Stimulated activated CD8-positive, alpha-beta memory T cell treated with anti-CD3 and anti-CD28 coated beads, Interleukin-7, amount 100 ng/mL, for 48 hours (primary cell): Measurements from ENCODE around the gene RUFY1.
A peak's percentile ranks its signal among the peaks of the same experiment; 100 is the strongest.

Experiments used
- DNase-seq, 2 donors: peaks; one replicate each; pipeline ENCODE4 v3.0.0-alpha.2; 2020; ENCODE audit warnings: low read depth in 1 of 2; ENCODE audit errors: extremely low read depth in 1 of 2

The RUFY1 gene

DNA sequence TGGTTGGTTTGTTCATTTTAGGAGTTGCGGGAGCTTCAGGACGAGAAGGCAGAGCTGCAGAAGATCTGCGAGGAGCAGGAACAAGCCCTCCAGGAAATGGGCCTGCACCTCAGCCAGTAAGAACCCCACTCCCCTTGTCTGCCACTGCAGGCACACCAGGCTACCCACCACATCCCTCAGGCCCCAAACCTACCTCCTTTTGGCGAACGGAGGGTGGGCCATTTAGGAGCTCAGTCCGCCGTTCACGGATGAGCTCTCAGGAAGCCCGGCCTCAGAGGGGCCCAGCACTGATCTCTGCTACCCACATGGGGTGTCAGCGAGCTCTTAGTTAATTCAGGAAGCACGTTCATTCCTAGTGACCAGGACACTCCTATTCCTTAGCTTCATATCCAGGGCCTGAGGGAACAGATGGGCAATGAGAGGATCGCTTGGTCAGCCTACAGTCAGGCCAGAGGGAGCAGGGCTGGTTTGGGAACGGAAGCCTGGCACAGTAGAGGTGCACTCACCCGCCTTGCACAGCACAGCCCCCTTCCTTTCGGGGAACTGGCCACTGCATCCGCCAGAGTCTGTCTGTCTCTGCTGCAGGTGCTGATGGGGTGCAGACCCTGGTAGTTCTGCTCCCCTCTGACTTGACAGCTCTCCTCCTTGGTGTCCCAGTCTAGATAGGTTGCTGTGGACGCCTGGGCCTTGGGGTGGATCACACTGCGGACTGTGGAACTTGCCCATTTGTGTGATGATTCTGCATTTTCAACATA lies 51.7 kb downstream of the RUFY1 start:
- no peak for DNase-seq

GRCh38 chr5:179603308-179603707 lies 53.0 kb downstream of the RUFY1 start:
- DNase-seq: no peak

- no peak for DNase-seq
These were observed 54.9 kb downstream of the RUFY1 start for GRCh38 chr5:179605026-179605833.

- DNase-seq: no peak
These were observed 55.9 kb downstream of the RUFY1 start for GRCh38 chr5:179606071-179606909.

DNA sequence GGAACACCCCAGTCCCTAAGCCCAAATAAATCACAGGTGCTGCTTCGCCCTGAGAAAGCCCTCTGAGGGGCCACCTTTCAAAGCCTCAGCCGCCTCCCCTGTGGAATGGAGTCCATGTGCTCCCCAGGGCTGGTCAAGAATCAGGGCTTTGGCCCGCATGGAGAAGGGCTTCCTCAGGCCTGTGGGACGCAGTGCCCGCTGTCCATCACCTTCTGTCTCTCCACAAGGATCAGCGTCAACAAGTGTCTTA lies 56.5 kb downstream of the RUFY1 start:
- no peak for DNase-seq

DNA sequence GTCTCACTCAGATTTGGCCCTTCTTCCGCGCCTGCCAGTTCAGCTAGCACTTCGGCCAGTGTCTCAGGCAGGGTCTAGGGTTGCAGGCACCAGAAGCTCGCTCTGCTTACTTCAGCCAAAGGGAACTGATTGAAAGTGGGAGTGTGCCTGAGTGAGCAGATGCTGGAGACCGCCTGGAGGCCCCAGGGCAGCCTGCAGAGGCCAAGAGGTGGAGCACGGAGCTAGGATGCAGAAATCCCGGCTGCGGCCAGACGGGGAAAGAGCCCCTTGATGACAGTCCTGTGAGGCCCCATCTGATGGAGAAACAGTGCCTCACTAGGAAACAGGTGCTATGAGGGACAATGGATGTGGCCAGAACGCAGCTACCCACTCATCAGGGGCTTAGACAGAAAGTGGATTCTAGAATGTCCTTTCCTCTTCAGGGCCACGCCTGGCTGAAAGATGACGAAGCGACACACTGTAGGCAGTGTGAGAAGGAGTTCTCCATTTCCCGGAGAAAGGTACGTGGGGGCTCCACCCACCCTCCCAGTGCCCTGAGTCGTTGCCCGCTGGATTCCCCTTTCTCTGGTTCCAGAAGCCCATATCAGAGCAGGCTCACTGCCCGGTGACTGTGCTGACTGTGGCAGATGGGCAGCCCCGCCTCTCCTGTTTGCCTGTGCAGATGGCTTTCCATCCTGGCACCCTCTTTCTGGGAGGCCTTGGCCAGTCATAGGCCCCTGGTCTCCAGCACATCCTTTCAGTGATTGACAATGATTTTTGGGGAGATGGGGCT lies 57.0 kb downstream of the RUFY1 start:
- DNase-seq: no peak

DNA sequence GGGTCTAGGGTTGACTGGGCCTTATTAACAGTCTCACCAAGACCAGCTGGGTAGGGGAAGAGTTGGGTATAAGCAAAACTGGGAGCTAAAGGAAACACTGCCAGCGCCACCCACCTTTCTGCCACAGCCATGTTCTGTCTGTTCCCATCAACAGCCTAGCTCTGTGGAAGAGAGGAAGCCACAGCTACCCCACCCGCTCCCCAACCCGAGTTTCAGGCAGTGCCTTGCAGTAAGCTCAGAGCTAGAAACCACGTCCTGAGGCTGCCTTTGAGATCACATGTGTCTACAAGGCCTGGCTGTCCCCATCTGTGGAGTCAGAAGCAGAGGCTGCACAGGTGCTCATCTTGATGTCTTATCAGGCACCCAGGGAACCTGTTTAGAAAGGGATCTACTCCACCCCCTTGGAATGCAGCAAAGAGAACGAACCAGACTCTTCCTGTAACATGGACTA lies 57.8 kb downstream of the RUFY1 start:
- peak in 1 of 2 donors; percentile 19 for DNase-seq

DNA sequence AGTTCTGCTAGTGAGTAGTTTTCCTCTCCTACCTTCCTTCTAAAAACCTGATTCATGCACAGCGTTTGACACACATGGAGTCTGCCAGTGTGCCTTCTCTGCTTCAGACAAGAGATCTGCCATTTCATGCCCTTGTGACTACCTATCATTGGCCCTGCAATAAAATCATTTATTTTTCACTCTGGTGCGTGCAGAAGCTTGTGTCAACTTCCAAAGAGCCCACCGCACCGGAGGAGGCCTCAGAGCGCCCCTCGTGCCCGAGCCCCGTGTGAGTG lies 59.4 kb downstream of the RUFY1 start:
- DNase-seq: no peak

GRCh38 chr5:179610109-179610902 lies 60.0 kb downstream of the RUFY1 start:
- DNase-seq: no peak

DNA sequence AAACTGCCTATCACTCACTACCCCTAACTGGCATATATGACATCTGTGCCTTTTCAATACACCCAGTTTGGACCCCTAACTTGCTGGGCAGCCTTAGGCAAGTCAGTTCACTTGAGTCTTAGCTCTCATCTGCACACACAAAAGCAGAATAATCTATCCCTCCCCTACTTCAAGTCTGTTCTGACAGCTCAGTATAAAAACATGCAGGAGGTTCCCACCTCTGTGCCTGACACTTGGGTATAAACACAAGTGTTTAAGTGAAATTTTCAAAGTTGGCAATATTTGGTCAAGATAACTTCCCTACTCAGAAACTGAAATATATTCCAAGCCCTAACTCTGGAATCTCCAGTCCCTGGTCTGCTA lies 60.5 kb downstream of the RUFY1 start:
- no peak for DNase-seq

DNA sequence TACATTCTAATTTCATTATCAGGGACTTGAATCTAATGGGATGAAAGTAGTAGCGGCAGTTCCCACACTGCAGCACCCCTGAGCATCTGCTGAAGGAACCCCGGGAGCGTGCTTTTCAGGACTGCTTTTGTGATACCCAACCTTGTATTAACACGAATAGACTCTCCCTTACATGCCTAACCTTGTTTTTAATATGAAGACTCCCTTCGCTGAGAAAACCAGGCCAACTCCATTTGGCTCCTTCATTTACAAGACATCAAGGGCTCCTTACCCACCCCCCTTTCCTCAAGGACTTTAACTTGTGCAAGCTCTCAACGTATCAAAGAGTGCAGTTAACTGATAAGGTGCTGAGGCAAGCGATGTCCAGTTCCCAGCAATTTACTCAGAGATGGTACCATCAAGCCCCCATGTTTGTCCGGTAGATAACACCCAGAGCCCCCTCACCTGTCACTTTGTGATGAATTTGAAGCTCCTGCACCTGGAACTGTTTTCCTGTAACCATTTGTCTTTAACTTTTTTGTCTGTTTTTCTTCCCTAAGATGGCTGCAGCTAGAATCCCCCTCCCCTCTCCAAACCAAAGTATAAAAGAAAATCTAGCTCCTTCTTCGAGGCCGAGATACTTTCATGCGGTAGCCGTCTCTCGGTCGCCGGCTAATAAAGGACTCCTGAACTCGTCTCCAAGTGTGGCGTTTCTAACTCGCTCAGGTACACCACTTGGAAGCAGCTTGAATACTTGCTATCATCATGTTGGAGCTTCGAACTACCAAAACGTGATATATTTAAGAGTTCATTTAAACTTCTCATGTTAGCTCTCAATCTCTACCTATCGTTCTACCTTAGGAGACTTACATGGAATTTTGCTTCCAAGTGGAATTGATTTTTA lies 62.5 kb downstream of the RUFY1 start:
- DNase-seq: no peak

DNA sequence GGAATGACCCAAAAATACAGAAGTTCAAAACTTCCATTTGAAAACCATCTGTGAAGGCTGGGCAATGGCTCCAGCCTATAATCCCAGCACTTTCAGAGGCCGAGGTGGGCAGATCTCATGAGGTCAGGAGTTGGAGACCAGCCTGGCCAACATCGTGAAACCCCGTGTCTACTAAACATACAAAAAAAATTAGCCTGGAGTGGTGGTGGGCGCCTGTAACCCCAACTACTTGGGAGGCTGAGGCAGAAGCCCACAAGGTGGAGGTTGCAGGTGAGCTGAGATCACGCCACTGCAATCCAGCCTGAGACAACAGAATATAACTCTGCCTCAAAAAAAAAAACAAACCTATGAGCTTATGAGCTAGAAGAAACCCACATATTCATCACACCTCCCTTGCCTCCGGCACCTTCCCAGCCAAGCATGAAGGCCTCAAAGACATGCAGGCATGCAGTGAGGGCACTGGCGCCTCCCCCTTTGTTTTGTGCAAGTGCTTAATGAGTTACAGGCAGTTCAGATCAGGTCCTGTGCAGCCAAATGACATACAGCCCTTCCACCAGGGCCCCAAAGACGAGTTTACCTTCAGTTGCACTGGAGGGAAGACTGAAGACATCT lies 63.2 kb downstream of the RUFY1 start:
- DNase-seq: no peak

GRCh38 chr5:179614745-179615144 lies 64.4 kb downstream of the RUFY1 start:
- no peak for DNase-seq

- no peak for DNase-seq
These were observed 64.8 kb downstream of the RUFY1 start for GRCh38 chr5:179615203-179615602.

DNA sequence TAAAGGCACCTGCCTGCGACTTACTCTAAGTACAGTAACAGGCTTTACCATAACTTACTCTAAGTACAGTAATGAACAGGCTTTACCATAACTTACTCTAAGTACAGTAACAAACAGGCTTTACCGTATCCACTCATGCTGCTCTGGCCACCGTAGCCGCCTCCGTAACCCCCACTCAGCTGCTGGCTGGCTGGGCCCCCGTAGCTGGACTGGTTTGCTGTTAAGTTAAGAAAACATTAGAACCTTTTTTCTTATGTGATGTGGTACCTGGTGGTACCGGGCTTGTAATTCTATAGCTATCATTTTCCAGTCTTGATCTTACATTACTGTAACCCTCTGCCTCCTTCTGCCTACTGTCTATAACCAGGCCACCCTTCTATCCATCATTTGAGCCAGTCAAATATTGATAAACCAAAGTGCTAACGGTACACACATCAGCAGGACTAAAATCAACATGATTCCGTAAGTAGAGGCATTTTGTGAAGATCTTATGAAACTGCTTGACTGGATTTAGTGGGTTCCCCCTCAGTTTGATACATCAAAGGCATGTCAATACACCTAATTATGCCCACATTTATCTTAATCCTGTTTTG lies 65.7 kb downstream of the RUFY1 start:
- DNase-seq: no peak

- DNase-seq: no peak
These were observed 67.6 kb downstream of the RUFY1 start for GRCh38 chr5:179617930-179618329.

- no peak for DNase-seq
These were observed 68.7 kb downstream of the RUFY1 start for GRCh38 chr5:179618923-179619554.

GRCh38 chr5:179619776-179620175 lies 69.4 kb downstream of the RUFY1 start:
- DNase-seq: no peak
